Trophoblast cell (in vitro differentiated cells and primary cell): ENCODE results near the gene SLC27A2.

Source experiments
- DNase-seq, 2 donors: peaks; one replicate each; pipeline ENCODE4 v3.0.0-alpha.2; 2016
- H2AFZ ChIP-seq: 2 replicates; pipeline ENCODE4 v1.6.1; 2013; ENCODE audit warnings: low read length, moderate library complexity, mild to moderate bottlenecking; ENCODE audit not compliant: insufficient read depth, poor library complexity
- H2AK5ac ChIP-seq: 2 replicates; pipeline ENCODE4 v1.6.1; 2013; ENCODE audit warnings: mild to moderate bottlenecking, low read length
- H2BK120ac ChIP-seq: 2 replicates; pipeline ENCODE4 v1.6.1; 2013; ENCODE audit warnings: low read length, mild to moderate bottlenecking, moderate library complexity; ENCODE audit not compliant: insufficient read depth, poor library complexity
- H2BK12ac ChIP-seq: 2 replicates; pipeline ENCODE4 v1.6.1; 2013; ENCODE audit warnings: mild to moderate bottlenecking, low read length, moderate library complexity
- H2BK5ac ChIP-seq: 2 replicates; pipeline ENCODE4 v1.6.1; 2013; ENCODE audit warnings: low read length, low read depth, moderate library complexity, mild to moderate bottlenecking; ENCODE audit not compliant: poor library complexity
- H3K14ac ChIP-seq: 2 replicates; pipeline ENCODE4 v1.6.1; 2013; ENCODE audit warnings: mild to moderate bottlenecking, low read length
- H3K18ac ChIP-seq: 2 replicates; pipeline ENCODE4 v1.6.1; 2013; ENCODE audit warnings: mild to moderate bottlenecking, low read length
- H3K23ac ChIP-seq: 2 replicates; pipeline ENCODE4 v1.6.1; 2013; ENCODE audit warnings: low read length
- H3K27ac ChIP-seq: 2 replicates; pipeline ENCODE4 v1.5.1; 2013; ENCODE audit warnings: low read depth, mild to moderate bottlenecking, inconsistent platforms, low read length, moderate library complexity
- H3K27me3 ChIP-seq: 2 replicates; pipeline ENCODE4 v1.6.1; 2013; ENCODE audit warnings: inconsistent platforms, mild to moderate bottlenecking, low read length, moderate library complexity; ENCODE audit not compliant: insufficient read depth
- H3K36me3 ChIP-seq, 2 experiments: 1 replicate in 1 of 2; 2 replicates in 1 of 2; pipeline ENCODE4 v1.6.1; 2013; ENCODE audit warnings: low read length in 2 of 2, mild to moderate bottlenecking in 2 of 2, moderate library complexity in 1 of 2; ENCODE audit not compliant: insufficient read depth in 2 of 2, control insufficient read depth in 1 of 2
- H3K4ac ChIP-seq: 2 replicates; pipeline ENCODE4 v1.6.1; 2013; ENCODE audit warnings: low read depth, mild to moderate bottlenecking, low read length, moderate library complexity
- H3K4me1 ChIP-seq, 2 experiments: 1 replicate in 1 of 2; 2 replicates in 1 of 2; pipeline ENCODE4 v1.6.1; 2013; ENCODE audit warnings: low read length in 2 of 2, mild to moderate bottlenecking in 2 of 2, moderate library complexity in 1 of 2; ENCODE audit not compliant: insufficient read depth in 2 of 2, control insufficient read depth in 1 of 2
- H3K4me2 ChIP-seq: 2 replicates; pipeline ENCODE4 v1.6.1; 2013; ENCODE audit warnings: inconsistent platforms, mild to moderate bottlenecking, low read length, moderate library complexity
- H3K4me3 ChIP-seq: 2 replicates; pipeline ENCODE4 v1.5.1; 2013; ENCODE audit warnings: mild to moderate bottlenecking, low read depth, low read length, inconsistent platforms
- H3K79me1 ChIP-seq: one replicate; pipeline ENCODE4 v1.6.1; 2013; ENCODE audit warnings: low read length
- H3K79me2 ChIP-seq: 2 replicates; pipeline ENCODE4 v1.6.1; 2013; ENCODE audit warnings: low read length, mild to moderate bottlenecking; ENCODE audit not compliant: control insufficient read depth, insufficient read depth, poor library complexity
- H3K9ac ChIP-seq: 2 replicates; pipeline ENCODE4 v1.6.1; 2013; ENCODE audit warnings: mild to moderate bottlenecking, low read length
- H3K9me3 ChIP-seq: 2 replicates; pipeline ENCODE4 v1.6.1; 2013; ENCODE audit warnings: low read depth, mild to moderate bottlenecking, control low read depth, inconsistent platforms, low read length; ENCODE audit not compliant: insufficient read depth
- H4K12ac ChIP-seq: 2 replicates; pipeline ENCODE4 v1.6.1; 2013; ENCODE audit warnings: low read depth, mild to moderate bottlenecking, low read length, moderate library complexity
- H4K8ac ChIP-seq: 2 replicates; pipeline ENCODE4 v1.6.1; 2013; ENCODE audit warnings: low read depth, mild to moderate bottlenecking, low read length, moderate library complexity
- H4K91ac ChIP-seq: one replicate; pipeline ENCODE4 v1.6.1; 2013; ENCODE audit warnings: low read depth, mild to moderate bottlenecking, low read length, moderate library complexity
- WGBS: extraction: QIAGEN DNeasy Blood & Tissue Kit; methylation state at CpG from one replicate; pipeline ENCODE4 v1.1.7; 2013; ENCODE audit warnings: missing lambda C conversion rate; ENCODE audit not compliant: insufficient read length, insufficient coverage; ENCODE audit errors: extremely low coverage; 5-methylcytosine and 5-hydroxymethylcytosine counted together

SLC27A2 gene

GRCh38 chr15:50218291-50218690 is 36.3 kb downstream of the SLC27A2 start:
- Histone ChIP-seq H3K4me2 (no peak overlapping the region), H2BK5ac (no peak overlapping the region)

GRCh38 chr15:50218691-50219090 is 36.7 kb downstream of the SLC27A2 start:
- H2BK5ac ChIP-seq: no peak overlapping the region
- no peak overlapping the region for H2BK120ac ChIP-seq
- H2BK12ac ChIP-seq: no peak overlapping the region
- no peak overlapping the region for H3K9ac ChIP-seq
- no peak overlapping the region for H3K27ac ChIP-seq
- H3K9me3 ChIP-seq: no peaks in the 10 kb centered on the region
- no peak overlapping the region for H3K4me2 ChIP-seq
- H4K91ac ChIP-seq: no peak overlapping the region
- DNase-seq: no peak
- H3K14ac ChIP-seq: no peak overlapping the region
- no peak overlapping the region for H4K12ac ChIP-seq
- peaks cover 0 to 2% of the 10 kb centered on the region in 2 experiments for H3K4me1 ChIP-seq
- no peak overlapping the region for H2AK5ac ChIP-seq
- no CpG with 5 or more reads among the region's 1 CpG for WGBS
- H3K79me2 ChIP-seq: peaks cover 2% of the 10 kb centered on the region
- H3K4me3 ChIP-seq: no peak overlapping the region
- H3K27me3 ChIP-seq: no peaks in the 10 kb centered on the region
- H3K18ac ChIP-seq: no peak overlapping the region
- no peak overlapping the region for H4K8ac ChIP-seq
- no peak overlapping the region for H3K4ac ChIP-seq
- no peak overlapping the region for H3K23ac ChIP-seq
- no peaks in the 10 kb centered on the region for H3K36me3 ChIP-seq
- H2AFZ ChIP-seq: no peak overlapping the region
- peaks cover 2% of the 10 kb centered on the region for H3K79me1 ChIP-seq

More at GRCh38 chr15:50218291-50218690, 36.3 kb downstream of the SLC27A2 start:
- Histone ChIP-seq H3K9me3 (no peaks in the 10 kb centered on the region), H2BK12ac (no peak overlapping the region), H3K4me1 (peaks cover 0 to 2% of the 10 kb centered on the region in 2 experiments), H2AFZ (no peak overlapping the region), H4K8ac (no peak overlapping the region), H3K79me2 (peaks cover 2% of the 10 kb centered on the region), H3K79me1 (peaks cover 2% of the 10 kb centered on the region), H3K4me3 (no peak overlapping the region), H3K23ac (no peak overlapping the region), H2BK120ac (no peak overlapping the region), H3K27me3 (no peaks in the 10 kb centered on the region), H4K91ac (no peak overlapping the region), H3K4ac (no peak overlapping the region), H3K27ac (no peak overlapping the region), H3K14ac (no peak overlapping the region), H3K9ac (no peak overlapping the region), H3K36me3 (no peaks in the 10 kb centered on the region), H2AK5ac (no peak overlapping the region), H4K12ac (no peak overlapping the region), H3K18ac (no peak overlapping the region)
- no CpG with 5 or more reads among the region's 1 CpG for WGBS
- no peak for DNase-seq

- no peak for DNase-seq
- no CpG with 5 or more reads among the region's 2 CpGs for WGBS
These were observed 37.8 kb downstream of the SLC27A2 start for GRCh38 chr15:50219820-50220219.

GRCh38 chr15:50222181-50222580 is 40.2 kb downstream of the SLC27A2 start:
- Histone ChIP-seq H4K12ac (no peak overlapping the region), H3K4me1 (peaks cover 0 to 2% of the 10 kb centered on the region in 2 experiments), H3K14ac (no peak overlapping the region), H2AFZ (no peak overlapping the region), H3K9ac (no peak overlapping the region), H3K27me3 (no peaks in the 10 kb centered on the region), H3K23ac (no peak overlapping the region), H4K8ac (no peak overlapping the region), H2BK120ac (no peak overlapping the region), H3K18ac (no peak overlapping the region), H3K79me2 (peaks cover 2% of the 10 kb centered on the region), H3K4me2 (no peak overlapping the region), H2BK12ac (no peak overlapping the region), H3K79me1 (peaks cover 2% of the 10 kb centered on the region), H3K27ac (no peak overlapping the region), H3K4ac (no peak overlapping the region), H3K36me3 (no peaks in the 10 kb centered on the region), H4K91ac (no peak overlapping the region), H2BK5ac (no peak overlapping the region), H2AK5ac (no peak overlapping the region), H3K9me3 (no peaks in the 10 kb centered on the region), H3K4me3 (no peak overlapping the region)
- no peak for DNase-seq
- no CpG with 5 or more reads among the region's 2 CpGs for WGBS

More at GRCh38 chr15:50219820-50220219, 37.8 kb downstream of the SLC27A2 start:
- Histone ChIP-seq H2BK12ac (no peak overlapping the region), H3K27ac (no peak overlapping the region), H3K9me3 (no peaks in the 10 kb centered on the region), H3K4me1 (peaks cover 0 to 2% of the 10 kb centered on the region in 2 experiments), H2BK5ac (no peak overlapping the region), H3K9ac (no peak overlapping the region), H3K23ac (no peak overlapping the region), H3K14ac (no peak overlapping the region), H3K4me2 (no peak overlapping the region), H4K91ac (no peak overlapping the region), H3K4ac (no peak overlapping the region), H3K27me3 (no peaks in the 10 kb centered on the region), H3K79me2 (peaks cover 2% of the 10 kb centered on the region), H2AFZ (no peak overlapping the region), H2BK120ac (no peak overlapping the region), H3K18ac (no peak overlapping the region), H3K4me3 (no peak overlapping the region), H3K79me1 (peaks cover 2% of the 10 kb centered on the region), H4K8ac (no peak overlapping the region), H4K12ac (no peak overlapping the region), H3K36me3 (no peaks in the 10 kb centered on the region), H2AK5ac (no peak overlapping the region)
